HEK293T (cell line): ENCODE measurements around the gene EFEMP1.

ENCODE experiments used
- CTCF ChIA-PET: fragments of 350-600 bp; formaldehyde crosslinking; extraction: SDS; loops from one replicate; lab custom pipeline; 2021; ENCODE audit warnings: antibody characterized with exemption, inconsistent platforms; lab: Yijun Ruan, JAX
- POLR2A ChIA-PET: fragments of 350-600 bp; formaldehyde crosslinking; extraction: SDS; loops from one replicate; lab custom pipeline; 2020; ENCODE audit warnings: antibody characterized with exemption, inconsistent platforms; lab: Yijun Ruan, JAX
- DNase-seq: peaks from one replicate; pipeline ENCODE4 v3.0.0; 2012; ENCODE audit warnings: mixed read lengths; ENCODE audit errors: extremely low spot score
- ARNT ChIP-seq: fragments of 450-650 bp; IDR thresholded peaks from 2 replicates; pipeline ENCODE4 v1.6.1; 2017; ENCODE audit warnings: mild to moderate bottlenecking
- BHLHE40 ChIP-seq: fragments of 450-650 bp; IDR thresholded peaks from 2 replicates; pipeline ENCODE4 v1.6.1; 2016; ENCODE audit warnings: mild to moderate bottlenecking, moderate library complexity, borderline replicate concordance
- CTBP1 ChIP-seq: fragments of 450-650 bp; IDR thresholded peaks from 2 replicates; pipeline ENCODE4 v1.6.1; 2016; ENCODE audit warnings: borderline replicate concordance
- ELF4 ChIP-seq: fragments of 450-650 bp; IDR thresholded peaks from 2 replicates; pipeline ENCODE4 v1.6.1; 2017; ENCODE audit warnings: antibody characterized with exemption
- FOXA1 ChIP-seq: fragments of 450-650 bp; IDR thresholded peaks from 2 replicates; pipeline ENCODE4 v1.6.1; 2016; ENCODE audit warnings: mild to moderate bottlenecking
- FOXK2 ChIP-seq: fragments of 450-650 bp; IDR thresholded peaks from 2 replicates; pipeline ENCODE4 v1.6.1; 2016; ENCODE audit warnings: mild to moderate bottlenecking
- FOXM1 ChIP-seq: fragments of 450-650 bp; IDR thresholded peaks from 2 replicates; pipeline ENCODE4 v1.6.1; 2017; ENCODE audit warnings: mild to moderate bottlenecking, borderline replicate concordance
- HDGF ChIP-seq: fragments of 450-650 bp; IDR thresholded peaks from 2 replicates; pipeline ENCODE4 v1.6.1; 2017; ENCODE audit warnings: antibody characterized with exemption, borderline replicate concordance
- L3MBTL2 ChIP-seq: fragments of 450-650 bp; conservative IDR thresholded peaks from 2 replicates; pipeline ENCODE4 v1.6.1; 2016; ENCODE audit warnings: mild to moderate bottlenecking
- LEF1 ChIP-seq: fragments of 450-650 bp; IDR thresholded peaks from 2 replicates; pipeline ENCODE4 v1.6.1; 2017; ENCODE audit warnings: mild to moderate bottlenecking, borderline replicate concordance
- NFRKB ChIP-seq: fragments of 450-650 bp; IDR thresholded peaks from 2 replicates; pipeline ENCODE4 v1.6.1; 2016; ENCODE audit warnings: mild to moderate bottlenecking, moderate library complexity
- PKNOX1 ChIP-seq: fragments of 450-650 bp; IDR thresholded peaks from 2 replicates; pipeline ENCODE4 v1.6.1; 2016
- SP1 ChIP-seq: fragments of 450-650 bp; IDR thresholded peaks from 2 replicates; pipeline ENCODE4 v1.6.1; 2017
- SUZ12 ChIP-seq: fragments of 450-650 bp; IDR thresholded peaks from 2 replicates; pipeline ENCODE4 v1.6.1; 2016; ENCODE audit warnings: mild to moderate bottlenecking
- TARDBP ChIP-seq: fragments of 450-650 bp; IDR thresholded peaks from 2 replicates; pipeline ENCODE4 v1.6.1; 2016
- ZNF384 ChIP-seq: fragments of 450-650 bp; IDR thresholded peaks from 2 replicates; pipeline ENCODE4 v1.6.1; 2016

EFEMP1 gene

GRCh38 chr2:55932843-55933242 lies 9.3 kb upstream of the EFEMP1 start:
- no peak for TF ChIP-seq CTBP1
- no peak for TF ChIP-seq HDGF
- TF ChIP-seq TARDBP, result no peak
- no peak for TF ChIP-seq FOXA1
- TF ChIP-seq SUZ12, result no peak
- no peak for TF ChIP-seq ELF4
- no peak for TF ChIP-seq ARNT
- no peak for TF ChIP-seq LEF1
- TF ChIP-seq L3MBTL2, result no peak
- TF ChIP-seq SP1, result no peak
- TF ChIP-seq FOXK2, result no peak
- TF ChIP-seq NFRKB, result no peak
- no peak for TF ChIP-seq BHLHE40
- no peak for TF ChIP-seq ZNF384
- no peak for TF ChIP-seq PKNOX1
- no peak for TF ChIP-seq FOXM1
- ChIA-PET POLR2A (no interaction called here), CTCF (no interaction called here)
- no peak for DNase-seq

- POLR2A ChIA-PET, result no interaction called here
- CTCF ChIA-PET, result no interaction called here
- no peak for DNase-seq
- TF ChIP-seq L3MBTL2 (no peak), BHLHE40 (no peak), PKNOX1 (no peak), ELF4 (no peak), SP1 (no peak), LEF1 (no peak), CTBP1 (no peak), FOXK2 (no peak), ARNT (no peak), FOXM1 (no peak), NFRKB (no peak), HDGF (no peak), ZNF384 (no peak), TARDBP (no peak), FOXA1 (no peak), SUZ12 (no peak)
Observed at GRCh38 chr2:55931281-55931680, 7.7 kb upstream of the EFEMP1 start.

GRCh38 chr2:55929476-55929875 lies 5.9 kb upstream of the EFEMP1 start:
- ChIA-PET CTCF (no interaction called here), POLR2A (no interaction called here)
- DNase-seq, result no peak
- TF ChIP-seq HDGF (no peak), ELF4 (no peak), SP1 (no peak), SUZ12 (no peak), LEF1 (no peak), FOXK2 (no peak), PKNOX1 (no peak), FOXM1 (no peak), CTBP1 (no peak), ARNT (no peak), TARDBP (no peak), FOXA1 (no peak), ZNF384 (no peak), NFRKB (no peak), L3MBTL2 (no peak), BHLHE40 (no peak)

GRCh38 chr2:55926974-55927373 lies 3.4 kb upstream of the EFEMP1 start:
- ChIA-PET POLR2A (no interaction called here), CTCF (no interaction called here)
- DNase-seq, result no peak
- TF ChIP-seq ELF4, result no peak
- no peak for TF ChIP-seq FOXM1
- no peak for TF ChIP-seq L3MBTL2
- TF ChIP-seq PKNOX1, result no peak
- no peak for TF ChIP-seq LEF1
- TF ChIP-seq ZNF384, result no peak
- no peak for TF ChIP-seq ARNT
- no peak for TF ChIP-seq HDGF
- TF ChIP-seq FOXK2, result no peak

- TF ChIP-seq BHLHE40 (no peak), L3MBTL2 (no peak), ARNT (no peak), ZNF384 (no peak), LEF1 (no peak), TARDBP (no peak), FOXM1 (no peak), SP1 (no peak), NFRKB (no peak), ELF4 (no peak), CTBP1 (no peak), SUZ12 (no peak), HDGF (no peak), PKNOX1 (no peak), FOXK2 (no peak), FOXA1 (no peak)
- POLR2A ChIA-PET, result no interaction called here
Observed at GRCh38 chr2:55926246-55926645, 2.7 kb upstream of the EFEMP1 start.

More at GRCh38 chr2:55926246-55926645, 2.7 kb upstream of the EFEMP1 start:
- no peak for DNase-seq
- CTCF ChIA-PET, result no interaction called here
